HL-60 (cell line): ENCODE measurements around the gene GALNT7.
"Not testable (repeated sequence)": the region's sequence is repeated elsewhere in the genome, so short reads cannot be mapped to it uniquely, and the experiment has no call there.

Source experiments
- DNase-seq, 2 experiments: peaks; one replicate each; pipeline ENCODE4 v3.0.0-alpha.2; 2010 to 2020; ENCODE audit warnings: low read depth in 1 of 2, low spot score in 1 of 2
- H3K27ac ChIP-seq: fragments of 250-450 bp; sonication (Bioruptor Pico); replicated peaks from 2 replicates; pipeline ENCODE4 v1.5.1; 2020; ENCODE audit warnings: mild to moderate bottlenecking, moderate library complexity
- H3K27me3 ChIP-seq: fragments of 250-450 bp; sonication (Bioruptor Pico); 2 replicates; pipeline ENCODE4 v1.5.1; 2021; ENCODE audit warnings: mild to moderate bottlenecking, moderate library complexity; ENCODE audit not compliant: insufficient read depth, poor library complexity, severe bottlenecking
- H3K4me3 ChIP-seq: replicated peaks from 2 replicates; pipeline ENCODE4 v1.5.1; 2011; ENCODE audit warnings: mild to moderate bottlenecking, control low read depth, low read length; ENCODE audit not compliant: insufficient read depth
- CTCF ChIP-seq: IDR thresholded peaks from one replicate; pipeline ENCODE4 v1.5.1; 2011; ENCODE audit warnings: low read length, control low read depth, inconsistent platforms; ENCODE audit not compliant: insufficient read depth
- GABPA ChIP-seq: IDR thresholded peaks from 2 replicates; pipeline ENCODE4 v1.6.1; 2012; ENCODE audit warnings: low read depth
- POLR2AphosphoS5 ChIP-seq: IDR thresholded peaks from 2 replicates; pipeline ENCODE4 v1.6.1; 2012; ENCODE audit warnings: low read depth
- REST ChIP-seq: IDR thresholded peaks from 2 replicates; pipeline ENCODE4 v1.6.1; 2012; ENCODE audit warnings: low read depth; ENCODE audit not compliant: insufficient replicate concordance
- SPI1 ChIP-seq: IDR thresholded peaks from 2 replicates; pipeline ENCODE4 v1.6.1; 2012; ENCODE audit warnings: low read depth, mild to moderate bottlenecking, borderline replicate concordance

Gene GALNT7

DNA sequence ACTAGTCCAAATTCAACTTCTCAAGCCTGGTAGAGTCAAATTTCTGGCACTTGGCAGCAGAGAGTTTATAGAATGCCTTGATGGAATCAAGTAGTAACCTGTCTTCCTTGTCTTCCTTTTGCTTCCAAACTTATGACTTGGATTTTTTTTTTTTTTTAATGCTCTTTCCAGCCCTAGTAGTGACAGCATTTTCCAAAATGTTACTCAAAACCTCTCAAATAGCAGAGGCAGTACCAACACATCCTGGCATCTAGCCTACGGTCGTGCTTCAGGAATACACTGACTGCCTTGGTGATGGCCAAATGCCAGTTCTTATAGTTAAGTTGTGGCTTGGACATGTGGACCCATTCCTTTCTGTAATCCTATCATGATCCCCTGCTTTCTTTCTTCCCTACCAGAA, 46.0 kb downstream of the GALNT7 start:
- TF ChIP-seq GABPA = no peak
- no peak for TF ChIP-seq CTCF
- no peak for TF ChIP-seq REST
- TF ChIP-seq POLR2AphosphoS5 = no peak
- TF ChIP-seq SPI1 = no peak
- Histone ChIP-seq H3K27ac (no peak overlapping the region), H3K27me3 (no peaks in the 10 kb centered on the region), H3K4me3 (no peak overlapping the region)
- no peak for DNase-seq

GRCh38 chr4:173217075-173217474, 48.5 kb downstream of the GALNT7 start:
- no peak for DNase-seq
- no peak overlapping the region for H3K4me3 ChIP-seq
- H3K27me3 ChIP-seq = no peaks in the 10 kb centered on the region
- no peak for TF ChIP-seq REST
- no peak overlapping the region for H3K27ac ChIP-seq

- no peak overlapping the region for H3K27ac ChIP-seq
- TF ChIP-seq POLR2AphosphoS5 (no peak), SPI1 (no peak), GABPA (no peak), REST (no peak), CTCF (no peak)
- no peak overlapping the region for H3K4me3 ChIP-seq
- DNase-seq = no peak
- no peaks in the 10 kb centered on the region for H3K27me3 ChIP-seq
Measured at GRCh38 chr4:173217727-173218126, 49.1 kb downstream of the GALNT7 start.

DNA sequence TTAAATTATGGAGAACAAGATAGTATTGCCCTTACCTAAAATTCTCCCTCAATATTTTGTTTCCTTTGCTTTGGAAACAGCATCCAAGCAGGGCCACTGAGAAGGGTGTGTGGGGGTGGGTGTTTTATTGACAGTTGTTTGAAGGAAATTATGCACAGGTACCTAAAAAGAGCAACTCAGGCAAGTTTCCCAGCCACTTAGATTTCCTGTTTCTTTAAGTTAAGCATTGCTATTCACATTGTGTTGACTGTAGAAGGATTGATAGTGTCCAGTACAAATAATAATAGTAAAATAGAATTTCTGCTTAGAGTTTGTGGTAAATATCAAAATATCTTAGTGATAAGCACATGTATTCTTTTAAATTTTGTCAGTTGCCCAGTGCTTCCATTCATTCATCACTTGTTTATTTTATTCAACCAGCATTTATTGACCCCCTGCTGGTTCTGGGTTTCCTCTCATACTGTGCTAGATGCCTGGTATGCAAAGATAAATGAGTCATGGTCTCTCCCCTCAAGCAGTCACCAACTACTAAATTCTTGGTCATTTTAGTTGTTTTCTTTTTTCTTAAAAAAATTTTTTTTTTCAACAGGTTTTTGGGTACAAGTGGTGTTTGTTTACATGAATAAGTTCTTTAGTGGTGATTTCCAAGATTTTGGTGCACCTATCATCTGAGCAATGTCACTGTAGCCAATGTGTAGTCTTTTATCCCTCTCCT, 50.0 kb downstream of the GALNT7 start:
- TF ChIP-seq POLR2AphosphoS5 = no peak
- TF ChIP-seq CTCF = no peak
- no peak for TF ChIP-seq GABPA
- no peak for TF ChIP-seq REST
- no peak for TF ChIP-seq SPI1
- no peak overlapping the region for H3K27ac ChIP-seq
- H3K27me3 ChIP-seq = no peaks in the 10 kb centered on the region
- no peak for DNase-seq
- no peak overlapping the region for H3K4me3 ChIP-seq

- DNase-seq, H3K4me3 ChIP-seq, H3K27me3 ChIP-seq, H3K27ac ChIP-seq: not testable (repeated sequence)
Measured at GRCh38 chr4:173219126-173219437, 50.5 kb downstream of the GALNT7 start.
